Measurements from ENCODE around the gene CAMK1D. TPM values are rescaled to one million over a fixed set of nuclear protein-coding genes. Genes with fewer than 3 reads are reported as not detected.

The CAMK1D gene
- total RNA-seq, 3 donors from 2014 or later (not counting 1 experiment from before 2014, with no cell fraction given), result 44.2 to 56.4 (median 49.7) TPM

- H3K36me3 Mint-ChIP-seq, result no peaks in the 10 kb centered on the region
- no peaks in the 10 kb centered on the region for H3K9me3 ChIP-seq (ENCODE audit: control insufficient read depth, insufficient read depth, low read length)
- H3K4me3 ChIP-seq (ENCODE audit: low read length), result no peak overlapping the region
- no peaks in the 10 kb centered on the region for H3K27me3 Mint-ChIP-seq (ENCODE audit: low read depth in 2 of 2)
- intact Hi-C loops (cut with micrococcal nuclease), result no loop called here
- WGBS (ENCODE audit: insufficient coverage), result 93% methylated on average over 7 of the region's 9 CpGs
- no peaks in the 10 kb centered on the region for H3K4me1 ChIP-seq (ENCODE audit: control insufficient read depth, insufficient read depth, low read length)
- no peak overlapping the region for H3K4me3 Mint-ChIP-seq
- peaks cover 21 to 43% of the 10 kb centered on the region in 2 donors for H3K4me1 Mint-ChIP-seq
- no peak for TF ChIP-seq CTCF (IDR thresholded peaks at IDR 0.05)
- no peaks in the 10 kb centered on the region for H3K36me3 ChIP-seq (ENCODE audit: control insufficient read depth, insufficient read depth, low read length)
- DNase-seq, result no peak
- no peak overlapping the region for H3K27ac Mint-ChIP-seq
- H3K27ac ChIP-seq (ENCODE audit: low read length), result no peak overlapping the region
- H3K27me3 ChIP-seq (ENCODE audit: control insufficient read depth, insufficient read depth, low read length), result no peaks in the 10 kb centered on the region
- ATAC-seq, result no peak
- H3K9me3 Mint-ChIP-seq, result no peaks in the 10 kb centered on the region
Observed at GRCh38 chr10:12702215-12702770, 352.9 kb downstream of the CAMK1D start.

GRCh38 chr10:12703126-12703525 lies 353.8 kb downstream of the CAMK1D start:
- no peak for TF ChIP-seq CTCF (IDR thresholded peaks at IDR 0.05)
- WGBS (ENCODE audit: insufficient coverage), result 96% methylated on average over 5 of the region's 6 CpGs
- no peak overlapping the region for H3K27ac Mint-ChIP-seq

GRCh38 chr10:12703813-12704212 lies 354.5 kb downstream of the CAMK1D start:
- no peaks in the 10 kb centered on the region for H3K36me3 Mint-ChIP-seq
- no peaks in the 10 kb centered on the region for H3K27me3 Mint-ChIP-seq (ENCODE audit: low read depth in 2 of 2)
- Histone ChIP-seq H3K27me3 (ENCODE audit: control insufficient read depth, insufficient read depth, low read length) (no peaks in the 10 kb centered on the region), H3K27ac (ENCODE audit: low read length) (no peak overlapping the region), H3K4me1 (ENCODE audit: control insufficient read depth, insufficient read depth, low read length) (no peaks in the 10 kb centered on the region), H3K4me3 (ENCODE audit: low read length) (no peak overlapping the region), H3K36me3 (ENCODE audit: control insufficient read depth, insufficient read depth, low read length) (no peaks in the 10 kb centered on the region), H3K9me3 (ENCODE audit: control insufficient read depth, insufficient read depth, low read length) (no peaks in the 10 kb centered on the region)
- TF ChIP-seq CTCF (IDR thresholded peaks at IDR 0.05), result no peak
- ATAC-seq, result no peak
- no peak overlapping the region for H3K4me3 Mint-ChIP-seq
- no peak for DNase-seq
- H3K4me1 Mint-ChIP-seq, result peaks cover 23 to 36% of the 10 kb centered on the region in 2 donors
- no peak overlapping the region for H3K27ac Mint-ChIP-seq
- no peaks in the 10 kb centered on the region for H3K9me3 Mint-ChIP-seq
- intact Hi-C loops (cut with micrococcal nuclease), result no loop called here
- 88% methylated on average over 6 of the region's 6 CpGs for WGBS (ENCODE audit: insufficient coverage)

More at GRCh38 chr10:12703126-12703525, 353.8 kb downstream of the CAMK1D start:
- H3K27me3 ChIP-seq (ENCODE audit: control insufficient read depth, insufficient read depth, low read length), result no peaks in the 10 kb centered on the region
- no peak for ATAC-seq
- Mint-ChIP-seq H3K4me3 (no peak overlapping the region), H3K9me3 (no peaks in the 10 kb centered on the region), H3K36me3 (no peaks in the 10 kb centered on the region), H3K4me1 (peaks cover 21 to 38% of the 10 kb centered on the region in 2 donors), H3K27me3 (ENCODE audit: low read depth in 2 of 2) (no peaks in the 10 kb centered on the region)
- H3K9me3 ChIP-seq (ENCODE audit: control insufficient read depth, insufficient read depth, low read length), result no peaks in the 10 kb centered on the region
- intact Hi-C loops (cut with micrococcal nuclease), result no loop called here
- DNase-seq, result no peak
- H3K4me1 ChIP-seq (ENCODE audit: control insufficient read depth, insufficient read depth, low read length), result no peaks in the 10 kb centered on the region
- no peak overlapping the region for H3K4me3 ChIP-seq (ENCODE audit: low read length)
- H3K27ac ChIP-seq (ENCODE audit: low read length), result no peak overlapping the region
- no peaks in the 10 kb centered on the region for H3K36me3 ChIP-seq (ENCODE audit: control insufficient read depth, insufficient read depth, low read length)

GRCh38 chr10:12704488-12704887 lies 355.1 kb downstream of the CAMK1D start:
- WGBS (ENCODE audit: insufficient coverage), result 81% methylated on average over 3 of the region's 3 CpGs
- ATAC-seq, result no peak
- Histone ChIP-seq H3K4me1 (ENCODE audit: control insufficient read depth, insufficient read depth, low read length) (no peaks in the 10 kb centered on the region), H3K36me3 (ENCODE audit: control insufficient read depth, insufficient read depth, low read length) (no peaks in the 10 kb centered on the region), H3K4me3 (ENCODE audit: low read length) (no peak overlapping the region), H3K27me3 (ENCODE audit: control insufficient read depth, insufficient read depth, low read length) (no peaks in the 10 kb centered on the region), H3K27ac (ENCODE audit: low read length) (no peak overlapping the region), H3K9me3 (ENCODE audit: control insufficient read depth, insufficient read depth, low read length) (no peaks in the 10 kb centered on the region)
- H3K4me1 Mint-ChIP-seq, result peaks cover 21 to 29% of the 10 kb centered on the region in 2 donors
- no peaks in the 10 kb centered on the region for H3K9me3 Mint-ChIP-seq
- intact Hi-C loops (cut with micrococcal nuclease), result no loop called here
- no peak for TF ChIP-seq CTCF (IDR thresholded peaks at IDR 0.05)
- H3K4me3 Mint-ChIP-seq, result no peak overlapping the region
- no peaks in the 10 kb centered on the region for H3K27me3 Mint-ChIP-seq (ENCODE audit: low read depth in 2 of 2)
- no peaks in the 10 kb centered on the region for H3K36me3 Mint-ChIP-seq
- DNase-seq, result no peak
- H3K27ac Mint-ChIP-seq, result no peak overlapping the region
